ENCODE measurements around the gene APOBEC2.

APOBEC2 gene

DNA sequence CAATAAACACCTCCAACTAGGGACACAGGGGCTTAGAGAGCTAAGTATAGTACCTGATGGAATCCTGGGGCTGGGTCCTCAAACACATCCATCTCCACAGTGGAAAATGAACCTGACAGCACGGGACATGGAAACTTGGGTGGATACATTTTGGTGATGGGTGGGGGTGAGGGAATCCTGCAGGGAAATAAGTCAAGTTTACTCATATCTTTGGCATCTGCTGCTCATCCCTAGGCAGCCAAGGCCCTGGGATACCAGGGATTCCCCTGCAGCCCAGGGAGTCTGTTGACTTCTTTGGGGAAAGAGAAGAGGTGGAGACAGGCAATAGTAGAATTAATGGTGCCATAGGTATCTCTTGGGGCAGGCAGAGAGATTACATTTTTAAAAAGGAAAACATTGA is 6.6 kb downstream of the APOBEC2 start:
- H3K4me3 ChIP-seq (ENCODE audit: low read depth, low read length), result no peak overlapping the region
- DNase-seq (ENCODE audit: low read depth, low spot score), result no peak
- TF ChIP-seq CTCF (IDR thresholded peaks at IDR 0.05; ENCODE audit: insufficient read depth, low read length, missing control alignments), result no peak
- CTCF ChIA-PET, result interaction anchor here (1.4 to 4.0 kb wide), 4 partner anchors 10 to 33 kb away, joined by 3 to 37 read pairs (median 6); no protein-coding TSS in a partner anchor
- POLR2A ChIA-PET, result no interaction called here

DNA sequence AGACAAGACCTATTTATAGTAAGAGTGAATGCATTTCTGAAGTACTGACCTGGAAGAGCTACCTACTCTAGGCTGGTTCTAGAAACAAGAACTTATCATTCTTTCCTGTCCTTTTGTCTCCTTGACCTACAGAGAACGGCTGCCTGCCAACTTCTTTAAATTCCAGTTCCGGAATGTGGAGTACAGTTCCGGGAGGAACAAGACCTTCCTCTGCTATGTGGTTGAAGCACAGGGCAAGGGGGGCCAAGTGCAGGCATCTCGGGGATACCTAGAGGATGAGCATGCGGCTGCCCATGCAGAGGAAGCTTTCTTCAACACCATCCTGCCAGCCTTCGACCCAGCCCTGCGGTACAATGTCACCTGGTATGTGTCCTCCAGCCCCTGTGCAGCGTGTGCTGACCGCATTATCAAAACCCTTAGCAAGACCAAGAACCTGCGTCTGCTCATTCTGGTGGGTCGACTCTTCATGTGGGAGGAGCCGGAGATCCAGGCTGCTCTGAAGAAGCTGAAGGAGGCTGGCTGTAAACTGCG is 8.3 kb downstream of the APOBEC2 start:
- CTCF ChIA-PET, result interaction anchor here (0.8 to 4.0 kb wide), 6 partner anchors 8 to 165 kb away, joined by 3 to 37 read pairs (median 6); partner anchors contain the start of gene UNC5CL
- no peak for DNase-seq (ENCODE audit: low read depth, low spot score)
- no peak overlapping the region for H3K4me3 ChIP-seq (ENCODE audit: low read depth, low read length)
- TF ChIP-seq CTCF (IDR thresholded peaks at IDR 0.05; ENCODE audit: insufficient read depth, low read length, missing control alignments), result no peak
- POLR2A ChIA-PET, result no interaction called here

DNA sequence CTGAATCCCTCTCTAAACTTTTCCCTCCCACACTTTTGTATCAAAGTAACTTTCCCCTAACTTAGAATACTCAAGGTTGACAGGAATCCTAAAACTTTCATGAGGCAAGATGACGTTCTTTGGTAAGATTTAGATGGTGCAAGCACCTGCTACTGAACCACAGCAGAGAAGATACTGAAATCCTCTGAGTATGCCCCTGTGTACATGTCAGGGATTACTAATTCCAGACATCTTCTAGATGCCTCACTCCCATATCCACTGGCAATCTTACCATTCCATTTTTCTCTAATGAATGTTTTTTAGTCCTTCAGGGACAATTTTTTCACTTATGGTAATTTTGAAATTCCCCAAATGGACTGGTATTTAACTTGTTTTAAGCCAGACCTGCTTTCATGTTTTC is 9.1 kb downstream of the APOBEC2 start:
- ChIA-PET CTCF (interaction anchor here (1.5 to 4.0 kb wide), 4 partner anchors 8 to 512 kb away, joined by 5 to 37 read pairs (median 8); partner anchors contain the start of gene UNC5CL), POLR2A (no interaction called here)
- no peak overlapping the region for H3K4me3 ChIP-seq (ENCODE audit: low read depth, low read length)
- DNase-seq (ENCODE audit: low read depth, low spot score), result no peak
- TF ChIP-seq CTCF (IDR thresholded peaks at IDR 0.05; ENCODE audit: insufficient read depth, low read length, missing control alignments), result no peak

GRCh38 chr6:41063884-41064285 is 10.9 kb downstream of the APOBEC2 start:
- H3K4me3 ChIP-seq (ENCODE audit: low read depth, low read length), result no peak overlapping the region
- no peak for DNase-seq (ENCODE audit: low read depth, low spot score)
- no peak for TF ChIP-seq CTCF (IDR thresholded peaks at IDR 0.05; ENCODE audit: insufficient read depth, low read length, missing control alignments)
- POLR2A ChIA-PET, result interaction anchor here (0.6 kb wide), 1 partner anchor 69 kb away, joined by 3 read pairs; no protein-coding TSS in a partner anchor
- CTCF ChIA-PET, result interaction anchor here (1.2 to 2.1 kb wide), 4 partner anchors 26 to 514 kb away, joined by 3 to 6 read pairs (median 4); no protein-coding TSS in a partner anchor

DNA sequence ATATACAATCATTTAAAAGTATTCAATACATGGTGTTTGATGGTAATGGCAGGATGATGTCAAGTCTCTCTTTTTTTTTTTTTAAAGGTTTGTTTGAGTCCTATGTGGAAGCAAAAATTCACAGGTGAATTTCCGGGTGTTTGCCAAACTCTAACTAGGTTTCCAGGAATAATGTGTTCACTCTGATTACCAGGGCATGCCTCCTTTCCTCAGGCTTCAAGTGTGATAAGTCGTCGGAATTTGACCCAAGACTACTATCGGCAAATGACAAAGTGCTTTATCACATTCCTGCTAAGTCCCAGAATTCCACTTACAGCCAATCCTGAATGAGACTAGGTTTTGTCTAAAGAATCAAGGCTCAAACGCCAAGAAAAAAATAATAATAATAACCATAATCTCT is 11.8 kb downstream of the APOBEC2 start:
- DNase-seq (ENCODE audit: low read depth, low spot score), result no peak
- CTCF ChIA-PET, result interaction anchor here (1.0 to 1.8 kb wide), 3 partner anchors 27 to 171 kb away, joined by 3 to 6 read pairs (median 3); no protein-coding TSS in a partner anchor
- POLR2A ChIA-PET, result no interaction called here
- no peak for TF ChIP-seq CTCF (IDR thresholded peaks at IDR 0.05; ENCODE audit: insufficient read depth, low read length, missing control alignments)
- H3K4me3 ChIP-seq (ENCODE audit: low read depth, low read length), result no peak overlapping the region

DNA sequence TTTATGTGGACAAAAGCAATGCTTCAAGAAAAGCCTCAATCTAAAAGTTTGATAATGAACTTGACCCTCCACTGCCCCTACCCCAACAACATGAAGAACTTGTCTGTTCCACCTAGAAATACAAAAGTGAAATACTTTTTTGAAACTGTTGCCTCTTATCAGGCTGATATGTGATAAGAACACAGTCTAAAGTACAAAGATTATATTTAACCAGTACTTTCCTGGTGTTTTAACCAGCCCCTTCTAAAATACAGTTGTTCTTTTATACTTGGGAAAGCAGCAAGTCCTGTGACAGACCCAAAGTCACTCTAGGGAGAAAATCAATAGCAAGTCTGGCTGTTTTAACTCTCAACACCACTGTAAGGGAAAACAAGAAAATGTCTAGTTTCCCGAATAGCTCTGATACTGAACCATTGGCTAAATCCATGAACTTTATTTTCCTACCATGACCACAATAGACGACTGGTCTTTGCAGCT is 12.6 kb downstream of the APOBEC2 start:
- DNase-seq (ENCODE audit: low read depth, low spot score), result no peak
- no peak for TF ChIP-seq CTCF (IDR thresholded peaks at IDR 0.05; ENCODE audit: insufficient read depth, low read length, missing control alignments)
- ChIA-PET POLR2A (no interaction called here), CTCF (interaction anchor here (0.8 to 1.1 kb wide), 5 partner anchors 26 to 171 kb away, joined by 3 to 9 read pairs (median 3); partner anchors contain the start of gene UNC5CL)
- H3K4me3 ChIP-seq (ENCODE audit: low read depth, low read length), result no peak overlapping the region
